HEK293 (cell line): ENCODE data around the gene UBE3B.

Experiments
- ATF2 ChIP-seq: fragments of 450-650 bp; formaldehyde crosslinking; IDR thresholded peaks from 2 replicates; pipeline ENCODE4 v1.5.1; 2016; ENCODE audit warnings: missing biosample characterization, missing genetic modification characterization, low read depth
- GLI4 ChIP-seq: fragments of 450-650 bp; formaldehyde crosslinking; IDR thresholded peaks from 2 replicates; pipeline ENCODE4 v1.5.1; 2016; ENCODE audit warnings: missing biosample characterization, missing genetic modification characterization
- INSM2 ChIP-seq: fragments of 450-650 bp; formaldehyde crosslinking; IDR thresholded peaks from 2 replicates; pipeline ENCODE4 v1.5.1; 2016; ENCODE audit warnings: missing biosample characterization, missing genetic modification characterization
- KLF1 ChIP-seq: fragments of 450-650 bp; formaldehyde crosslinking; IDR thresholded peaks from 2 replicates; pipeline ENCODE4 v1.5.1; 2016; ENCODE audit warnings: missing biosample characterization, missing genetic modification characterization
- KLF7 ChIP-seq: fragments of 450-650 bp; formaldehyde crosslinking; IDR thresholded peaks from 2 replicates; pipeline ENCODE4 v1.5.1; 2016; ENCODE audit warnings: missing biosample characterization, missing genetic modification characterization, borderline replicate concordance
- KLF8 ChIP-seq: fragments of 450-650 bp; formaldehyde crosslinking; IDR thresholded peaks from 2 replicates; pipeline ENCODE4 v1.5.1; 2016; ENCODE audit warnings: missing biosample characterization, missing genetic modification characterization
- OSR2 ChIP-seq: fragments of 450-650 bp; formaldehyde crosslinking; IDR thresholded peaks from 2 replicates; pipeline ENCODE4 v1.5.1; 2016; ENCODE audit warnings: missing biosample characterization, missing genetic modification characterization
- PATZ1 ChIP-seq: fragments of 450-650 bp; formaldehyde crosslinking; IDR thresholded peaks from 2 replicates; pipeline ENCODE4 v1.5.1; 2016; ENCODE audit warnings: missing biosample characterization, missing genetic modification characterization
- SALL2 ChIP-seq: fragments of 450-650 bp; formaldehyde crosslinking; IDR thresholded peaks from 2 replicates; pipeline ENCODE4 v1.5.0; 2017; ENCODE audit warnings: missing biosample characterization, mild to moderate bottlenecking, missing genetic modification characterization, borderline replicate concordance
- SCRT2 ChIP-seq: fragments of 450-650 bp; formaldehyde crosslinking; IDR thresholded peaks from 2 replicates; pipeline ENCODE4 v1.5.1; 2016; ENCODE audit warnings: missing biosample characterization, missing genetic modification characterization
- SP7 ChIP-seq: fragments of 450-650 bp; formaldehyde crosslinking; IDR thresholded peaks from 2 replicates; pipeline ENCODE4 v1.5.1; 2016; ENCODE audit warnings: missing biosample characterization, missing genetic modification characterization
- WT1 ChIP-seq: fragments of 450-650 bp; formaldehyde crosslinking; IDR thresholded peaks from 2 replicates; pipeline ENCODE4 v1.5.1; 2016; ENCODE audit warnings: missing biosample characterization, missing genetic modification characterization
- ZBTB7A ChIP-seq: fragments of 450-650 bp; formaldehyde crosslinking; IDR thresholded peaks from 2 replicates; pipeline ENCODE4 v1.5.1; 2016; ENCODE audit warnings: low read depth, missing biosample characterization, missing genetic modification characterization
- ZEB2 ChIP-seq: fragments of 450-650 bp; formaldehyde crosslinking; IDR thresholded peaks from 2 replicates; pipeline ENCODE4 v1.5.1; 2016; ENCODE audit warnings: missing biosample characterization, missing genetic modification characterization
- ZFP69B ChIP-seq: fragments of 450-650 bp; formaldehyde crosslinking; IDR thresholded peaks from 2 replicates; pipeline ENCODE4 v1.5.1; 2016; ENCODE audit warnings: missing biosample characterization, missing genetic modification characterization
- ZIC2 ChIP-seq: fragments of 450-650 bp; formaldehyde crosslinking; IDR thresholded peaks from 2 replicates; pipeline ENCODE4 v1.5.1; 2016; ENCODE audit warnings: missing biosample characterization, missing genetic modification characterization
- ZNF10 ChIP-seq: fragments of 450-650 bp; formaldehyde crosslinking; IDR thresholded peaks from 2 replicates; pipeline ENCODE4 v1.5.1; 2017; ENCODE audit warnings: missing biosample characterization, missing genetic modification characterization
- ZNF112 ChIP-seq: fragments of 450-650 bp; formaldehyde crosslinking; IDR thresholded peaks from 2 replicates; pipeline ENCODE4 v1.5.0; 2017; ENCODE audit warnings: missing biosample characterization, missing genetic modification characterization
- ZNF169 ChIP-seq: fragments of 450-650 bp; formaldehyde crosslinking; IDR thresholded peaks from 2 replicates; pipeline ENCODE4 v1.5.1; 2016; ENCODE audit warnings: missing biosample characterization, missing genetic modification characterization
- ZNF248 ChIP-seq: fragments of 450-650 bp; formaldehyde crosslinking; IDR thresholded peaks from 2 replicates; pipeline ENCODE4 v1.5.1; 2017; ENCODE audit warnings: missing biosample characterization, missing genetic modification characterization
- ZNF341 ChIP-seq: fragments of 450-650 bp; formaldehyde crosslinking; IDR thresholded peaks from 2 replicates; pipeline ENCODE4; 2016; ENCODE audit warnings: low read depth, missing biosample characterization, missing genetic modification characterization
- ZNF521 ChIP-seq: fragments of 450-650 bp; formaldehyde crosslinking; IDR thresholded peaks from 2 replicates; pipeline ENCODE4 v1.5.1; 2017; ENCODE audit warnings: missing biosample characterization, mild to moderate bottlenecking, missing genetic modification characterization
- ZNF549 ChIP-seq: fragments of 450-650 bp; IDR thresholded peaks from 2 replicates; pipeline ENCODE4 v1.5.1; 2018; ENCODE audit warnings: missing biosample characterization, missing genetic modification characterization, mild to moderate bottlenecking, inconsistent platforms, moderate library complexity
- ZNF561 ChIP-seq: fragments of 450-650 bp; IDR thresholded peaks from 2 replicates; pipeline ENCODE4 v1.5.1; 2018; ENCODE audit warnings: missing biosample characterization, missing genetic modification characterization, borderline replicate concordance
- ZNF580 ChIP-seq: fragments of 450-650 bp; formaldehyde crosslinking; IDR thresholded peaks from 2 replicates; pipeline ENCODE4 v1.5.1; 2016; ENCODE audit warnings: missing biosample characterization, missing genetic modification characterization
- ZNF629 ChIP-seq: fragments of 450-650 bp; formaldehyde crosslinking; IDR thresholded peaks from 2 replicates; pipeline ENCODE4 v1.5.1; 2017; ENCODE audit warnings: missing biosample characterization, missing genetic modification characterization
- ZNF660 ChIP-seq: fragments of 450-650 bp; IDR thresholded peaks from 2 replicates; pipeline ENCODE4 v1.5.1; 2018; ENCODE audit warnings: missing biosample characterization, mild to moderate bottlenecking, missing genetic modification characterization
- ZXDB ChIP-seq: fragments of 450-650 bp; formaldehyde crosslinking; IDR thresholded peaks from 2 replicates; pipeline ENCODE4 v1.5.1; 2016; ENCODE audit warnings: missing biosample characterization, missing genetic modification characterization
- TF ChIP-seq, protein P1 (sequence below): fragments of 450-650 bp; formaldehyde crosslinking; IDR thresholded peaks from 2 replicates; pipeline ENCODE4 v1.5.1; 2017; ENCODE audit warnings: missing biosample characterization, missing genetic modification characterization
- TF ChIP-seq, protein P2 (sequence below): fragments of 450-650 bp; formaldehyde crosslinking; IDR thresholded peaks from 2 replicates; pipeline ENCODE4 v1.5.1; 2016; ENCODE audit warnings: missing biosample characterization, missing genetic modification characterization

UBE3B gene

DNA sequence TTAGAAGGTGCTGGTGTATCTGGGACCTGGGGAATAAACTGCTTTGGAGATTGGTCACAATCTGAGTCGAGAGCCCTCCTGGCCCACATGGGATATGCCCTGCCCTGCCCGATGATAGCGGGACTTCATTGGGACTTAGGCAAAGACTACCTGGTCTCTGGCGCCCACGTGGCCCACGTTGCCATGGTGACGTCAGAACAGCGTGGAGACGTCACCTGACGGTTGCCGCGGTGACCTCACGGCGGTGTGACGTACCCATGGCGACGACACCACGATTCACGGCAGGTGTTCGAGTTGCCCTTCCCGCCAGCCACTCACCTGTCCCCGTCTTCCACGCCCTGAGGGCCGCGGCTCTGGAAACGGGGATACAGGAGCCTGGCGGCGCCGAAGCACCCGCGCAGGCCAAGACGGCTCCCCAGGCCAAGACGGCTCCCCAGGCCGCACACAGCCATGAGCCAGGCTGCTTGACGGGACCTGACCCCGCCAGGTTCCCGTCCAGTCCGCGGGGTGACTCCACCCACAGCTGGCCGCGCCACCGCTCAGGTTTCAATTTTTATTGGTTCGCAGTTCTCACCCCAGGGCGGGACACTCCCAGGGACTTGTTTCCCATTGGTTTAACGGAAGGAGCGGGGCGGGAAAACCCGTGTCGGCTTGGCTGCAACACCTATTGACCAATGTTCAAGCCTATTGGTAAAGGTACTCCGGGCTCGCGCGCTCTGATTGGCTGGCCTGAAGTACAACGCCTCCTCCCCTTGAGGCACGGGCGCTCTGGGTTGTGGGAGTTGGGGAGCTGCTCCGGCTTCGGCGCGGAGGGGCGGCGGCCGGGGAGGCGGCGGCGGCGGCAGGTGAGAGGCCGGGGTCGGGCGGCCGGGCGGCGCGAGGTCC, 95.8 kb downstream of the UBE3B start, which contains the start of the genes MMAB and MVK (continued):
- TF ChIP-seq PATZ1 (tag by site-specific recombination) (peak; percentile 86), KLF7 (tag by site-specific recombination) (peak; percentile 45; the same call in 1 of the 2 replicates), ZNF561 (tag by site-specific recombination) (peak; percentile 82), SALL2 (no peak), ATF2 (tag by site-specific recombination) (peak; percentile 99), ZNF521 (tag by site-specific recombination) (no peak), SP7 (tag by site-specific recombination) (peak; percentile 94), ZNF10 (tag by site-specific recombination) (peak; percentile 65; the same call in 1 of the 2 replicates), ZBTB7A (peak; percentile 42; the same call in 1 of the 2 replicates), ZNF580 (peak; percentile 94), ZNF341 (tag by site-specific recombination) (peak; percentile 51), ZNF660 (peak; percentile 36; the same call in 1 of the 2 replicates), ZNF169 (tag by site-specific recombination) (no peak), INSM2 (tag by site-specific recombination) (peak; percentile 79), WT1 (tag by site-specific recombination) (peak; percentile 59; the same call in 1 of the 2 replicates), KLF1 (tag by site-specific recombination) (peak; percentile 77), OSR2 (tag by site-specific recombination) (0 out of 2 replicates have a peak, but pooled peaks have one; percentile 38), GLI4 (tag by site-specific recombination) (peak; percentile 94), ZNF629 (tag by site-specific recombination) (peak; percentile 100), ZNF112 (tag by site-specific recombination) (no peak), ZFP69B (peak; percentile 80), ZNF248 (tag by site-specific recombination) (no peak), ZIC2 (tag by site-specific recombination) (peak; percentile 80), KLF8 (tag by site-specific recombination) (peak; percentile 87), ZNF549 (tag by site-specific recombination) (no peak), ZXDB (peak; percentile 96), ZEB2 (tag by site-specific recombination) (peak; percentile 98), SCRT2 (tag by site-specific recombination) (peak; percentile 74)
- TF ChIP-seq, protein P1, sequence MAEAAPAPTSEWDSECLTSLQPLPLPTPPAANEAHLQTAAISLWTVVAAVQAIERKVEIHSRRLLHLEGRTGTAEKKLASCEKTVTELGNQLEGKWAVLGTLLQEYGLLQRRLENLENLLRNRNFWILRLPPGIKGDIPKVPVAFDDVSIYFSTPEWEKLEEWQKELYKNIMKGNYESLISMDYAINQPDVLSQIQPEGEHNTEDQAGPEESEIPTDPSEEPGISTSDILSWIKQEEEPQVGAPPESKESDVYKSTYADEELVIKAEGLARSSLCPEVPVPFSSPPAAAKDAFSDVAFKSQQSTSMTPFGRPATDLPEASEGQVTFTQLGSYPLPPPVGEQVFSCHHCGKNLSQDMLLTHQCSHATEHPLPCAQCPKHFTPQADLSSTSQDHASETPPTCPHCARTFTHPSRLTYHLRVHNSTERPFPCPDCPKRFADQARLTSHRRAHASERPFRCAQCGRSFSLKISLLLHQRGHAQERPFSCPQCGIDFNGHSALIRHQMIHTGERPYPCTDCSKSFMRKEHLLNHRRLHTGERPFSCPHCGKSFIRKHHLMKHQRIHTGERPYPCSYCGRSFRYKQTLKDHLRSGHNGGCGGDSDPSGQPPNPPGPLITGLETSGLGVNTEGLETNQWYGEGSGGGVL (tag by site-specific recombination): no peak
- TF ChIP-seq, protein P2, sequence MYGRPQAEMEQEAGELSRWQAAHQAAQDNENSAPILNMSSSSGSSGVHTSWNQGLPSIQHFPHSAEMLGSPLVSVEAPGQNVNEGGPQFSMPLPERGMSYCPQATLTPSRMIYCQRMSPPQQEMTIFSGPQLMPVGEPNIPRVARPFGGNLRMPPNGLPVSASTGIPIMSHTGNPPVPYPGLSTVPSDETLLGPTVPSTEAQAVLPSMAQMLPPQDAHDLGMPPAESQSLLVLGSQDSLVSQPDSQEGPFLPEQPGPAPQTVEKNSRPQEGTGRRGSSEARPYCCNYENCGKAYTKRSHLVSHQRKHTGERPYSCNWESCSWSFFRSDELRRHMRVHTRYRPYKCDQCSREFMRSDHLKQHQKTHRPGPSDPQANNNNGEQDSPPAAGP: peak; percentile 88; the same call in 1 of the 2 replicates
